Liver (tissue), 9 donors: Measurements from ENCODE around the gene MYO1C. TPM values are rescaled to one million over a fixed set of nuclear protein-coding genes. Genes with fewer than 3 reads are reported as not detected.
"Not testable (repeated sequence)": the region's sequence is repeated elsewhere in the genome, so short reads cannot be mapped to it uniquely, and the experiment has no call there.

Experiments used
- DNase-seq: peaks from one replicate; pipeline ENCODE4 v3.0.0-alpha.2; 2017; ENCODE audit warnings: low spot score
- H3K27ac ChIP-seq, 2 donors: one replicate each; pipeline ENCODE4 v1.7.0; 2013; ENCODE audit warnings: inconsistent platforms in 2 of 2, low read length in 2 of 2, control low read depth in 1 of 2, low read depth in 1 of 2, mild to moderate bottlenecking in 1 of 2
- H3K27me3 ChIP-seq, 4 donors: one replicate each; pipeline versions ENCODE4 v1.6.1 to v1.7.0; 2013; ENCODE audit warnings: low read length in 3 of 4, inconsistent platforms in 1 of 4, mild to moderate bottlenecking in 1 of 4, moderate library complexity in 1 of 4; ENCODE audit not compliant: control insufficient read depth in 4 of 4, insufficient read depth in 4 of 4
- H3K36me3 ChIP-seq, 4 donors: one replicate each; pipeline versions ENCODE4 v1.6.1 to v1.7.0; 2013; ENCODE audit warnings: low read length in 3 of 4, mild to moderate bottlenecking in 3 of 4, low read depth in 1 of 4, moderate library complexity in 1 of 4; ENCODE audit not compliant: control insufficient read depth in 4 of 4, insufficient read depth in 3 of 4
- H3K4me1 ChIP-seq, 4 donors: one replicate each; pipeline versions ENCODE4 v1.6.1 to v1.7.0; 2013; ENCODE audit warnings: low read length in 3 of 4, mild to moderate bottlenecking in 3 of 4, moderate library complexity in 1 of 4; ENCODE audit not compliant: control insufficient read depth in 4 of 4, insufficient read depth in 4 of 4
- H3K4me3 ChIP-seq, 3 donors: one replicate each; pipeline versions ENCODE4 v1.6.1 to v1.7.0; 2013; ENCODE audit warnings: low read length in 3 of 3, control low read depth in 1 of 3, low read depth in 1 of 3, mild to moderate bottlenecking in 1 of 3
- H3K9ac ChIP-seq, 2 donors: one replicate each; pipeline ENCODE4 v1.7.0; 2013; ENCODE audit warnings: low read length in 2 of 2, mild to moderate bottlenecking in 2 of 2, moderate library complexity in 2 of 2, control low read depth in 1 of 2, low read depth in 1 of 2
- H3K9me3 ChIP-seq, 4 donors: one replicate each; pipeline versions ENCODE4 v1.6.1 to v1.7.0; 2013; ENCODE audit warnings: low read length in 3 of 4; ENCODE audit not compliant: control insufficient read depth in 4 of 4
- CTCF ChIP-seq: fragments of 150-350 bp; IDR thresholded peaks from 2 replicates; pipeline ENCODE4 v1.5.1; 2017; ENCODE audit warnings: improper control_type of control experiment, low read depth, low read length; ENCODE audit not compliant: missing input control
- EGR1 ChIP-seq, 2 donors: IDR thresholded peaks; 2 replicates each; pipeline ENCODE4 v1.6.1; 2016 to 2018; ENCODE audit warnings: antibody characterized with exemption in 2 of 2, low read depth in 2 of 2
- FOXA1 ChIP-seq: IDR thresholded peaks from 2 replicates; pipeline ENCODE4 v1.6.1; 2016; ENCODE audit warnings: antibody characterized with exemption
- FOXA2 ChIP-seq: IDR thresholded peaks from 2 replicates; pipeline ENCODE4 v1.6.1; 2016; ENCODE audit warnings: antibody characterized with exemption
- GABPA ChIP-seq, 2 donors: IDR thresholded peaks in 1 of 2; conservative IDR thresholded peaks in 1 of 2; 2 replicates each; pipeline ENCODE4 v1.6.1; 2016; ENCODE audit warnings: antibody characterized with exemption in 2 of 2, mild to moderate bottlenecking in 1 of 2, moderate library complexity in 1 of 2
- HNF4A ChIP-seq, 2 donors: conservative IDR thresholded peaks; 2 replicates each; pipeline ENCODE4 v1.6.1; 2016; ENCODE audit warnings: antibody characterized with exemption in 2 of 2, mild to moderate bottlenecking in 2 of 2
- JUND ChIP-seq, 2 donors: IDR thresholded peaks; 2 replicates each; pipeline ENCODE4 v1.6.1; 2016; ENCODE audit warnings: antibody characterized with exemption in 2 of 2
- NR2F2 ChIP-seq: IDR thresholded peaks from 2 replicates; pipeline ENCODE4 v1.6.1; 2016; ENCODE audit warnings: antibody characterized with exemption
- RAD21 ChIP-seq, 2 donors: IDR thresholded peaks; 2 replicates each; pipeline ENCODE4 v1.6.1; 2016; ENCODE audit warnings: antibody characterized with exemption in 2 of 2, mild to moderate bottlenecking in 2 of 2
- REST ChIP-seq: IDR thresholded peaks from 2 replicates; pipeline ENCODE4 v1.6.1; 2016; ENCODE audit warnings: antibody characterized with exemption, mild to moderate bottlenecking
- RXRA ChIP-seq, 2 donors: IDR thresholded peaks; 2 replicates each; pipeline ENCODE4 v1.6.1; 2017 to 2018; ENCODE audit warnings: antibody characterized with exemption in 2 of 2, mild to moderate bottlenecking in 1 of 2
- SP1 ChIP-seq: IDR thresholded peaks from 2 replicates; pipeline ENCODE4 v1.6.1; 2018; ENCODE audit warnings: antibody characterized with exemption, mild to moderate bottlenecking
- TAF1 ChIP-seq: conservative IDR thresholded peaks from 2 replicates; pipeline ENCODE4 v1.6.1; 2016; ENCODE audit warnings: antibody characterized with exemption, mild to moderate bottlenecking
- ZBTB33 ChIP-seq: IDR thresholded peaks from 2 replicates; pipeline ENCODE4 v1.6.1; 2016; ENCODE audit warnings: antibody characterized with exemption
- WGBS: extraction: QIAGEN DNeasy Blood & Tissue Kit; methylation state at CpG from one replicate; pipeline ENCODE4 v1.1.7; 2013; 5-methylcytosine and 5-hydroxymethylcytosine counted together
- polyA plus RNA-seq, 2 donors: library from polyadenylated mRNA; stranded (reverse) in 1 of 2; unstranded in 1 of 2; fragments of 200-250 nt in 1 of 2; fragments of >200 nt in 1 of 2; fragmentation: Nextera tagmentation in 1 of 2; extraction: Ambion mirVana in 1 of 2; gene quantifications; one replicate each; pipeline versions ENCODE4 v1.2.1 to v1.2.3, GENCODE V29; 2013 to 2015
- total RNA-seq, 2 donors: library from RNA; depleted of rRNA; stranded (reverse); fragments of >200 nt; gene quantifications; one replicate each; pipeline ENCODE4 v1.2.3, GENCODE V29; 2014
- TF ChIP-seq, protein P1 (sequence below): IDR thresholded peaks from 2 replicates; pipeline ENCODE4 v1.6.1; 2016; ENCODE audit warnings: antibody characterized with exemption
- donor health status: healthy.
- donor health status: healthy.
- donor health status: healthy.
- donor health status: healthy.
- donor health status: healthy.

The MYO1C gene
- total and polyA plus RNA-seq, 4 donors = 20.3 to 61.7 (median 28.2) TPM

GRCh38 chr17:1449412-1449967 is 43.0 kb downstream of the MYO1C start (continued):
- TF ChIP-seq REST = no peak

DNA sequence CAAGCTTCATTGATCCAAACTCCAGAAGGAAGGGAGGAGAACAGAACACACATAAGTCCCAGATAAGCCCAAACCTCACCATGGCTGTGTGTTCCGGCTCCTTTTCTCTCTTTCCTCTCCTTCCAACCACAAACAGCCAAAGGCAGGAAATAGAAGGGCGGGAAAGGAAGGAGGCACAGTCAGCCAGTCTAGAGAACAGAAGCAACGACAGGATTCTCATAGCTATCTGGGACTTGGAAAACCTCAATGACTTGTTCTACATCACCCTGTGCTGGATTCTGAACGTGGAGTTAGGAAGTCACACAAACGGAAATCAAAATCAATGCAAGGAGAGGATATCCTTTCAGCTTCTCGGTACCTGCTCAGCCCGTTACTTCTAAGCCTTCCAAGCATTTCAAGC is 45.4 kb downstream of the MYO1C start:
- Histone ChIP-seq H3K9me3 (no peaks in the 10 kb centered on the region), H3K4me1 (peaks cover 0 to 5% (median 2%) of the 10 kb centered on the region in 4 donors), H3K4me3 (no peak overlapping the region), H3K36me3 (peaks cover 0 to 4% (median under 1%) of the 10 kb centered on the region in 4 donors), H3K27ac (peak overlapping the region in 1 of 2 donors; percentile 20), H3K27me3 (no peaks in the 10 kb centered on the region), H3K9ac (no peak overlapping the region)
- 69% methylated on average over 7 of the region's 7 CpGs for WGBS
- no peak for DNase-seq
- TF ChIP-seq NR2F2 = peak; percentile 36
- TF ChIP-seq FOXA1 = no peak

DNA sequence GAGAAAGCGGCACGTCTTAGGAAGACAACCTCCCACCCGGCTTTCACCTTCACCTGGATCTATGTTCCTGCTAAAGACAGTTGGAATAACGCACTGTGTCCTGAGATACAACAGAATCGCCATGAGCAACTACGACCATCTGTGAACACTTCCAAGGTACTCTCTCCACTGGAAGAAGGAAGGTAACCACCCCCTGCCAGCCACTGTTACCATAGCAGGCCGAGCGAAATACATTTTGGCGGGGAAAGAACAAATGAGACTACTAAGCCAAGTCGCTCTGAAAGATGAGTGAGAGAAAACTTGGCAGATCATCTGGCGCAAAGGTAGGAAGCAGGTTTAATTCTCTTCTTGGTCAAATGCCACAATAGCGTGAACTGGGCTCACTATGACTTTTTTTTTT is 46.3 kb downstream of the MYO1C start:
- Histone ChIP-seq H3K9me3 (no peaks in the 10 kb centered on the region), H3K4me3 (no peak overlapping the region), H3K4me1 (peaks cover 0 to 5% (median 0%) of the 10 kb centered on the region in 4 donors), H3K27ac (no peak overlapping the region), H3K36me3 (peaks cover 0 to 4% (median under 1%) of the 10 kb centered on the region in 4 donors), H3K27me3 (no peaks in the 10 kb centered on the region), H3K9ac (no peak overlapping the region)
- DNase-seq = no peak
- WGBS = 85% methylated on average over 12 of the region's 12 CpGs
- TF ChIP-seq FOXA1 (no peak), RXRA (IDR thresholded peaks at IDR 0.05) (no peak), HNF4A (conservative IDR thresholded peaks at IDR 0.05) (no peak), RAD21 (IDR thresholded peaks at IDR 0.05) (no peak), GABPA (IDR thresholded peaks at IDR 0.05 in 1 of 2, conservative IDR thresholded peaks at IDR 0.05 in 1 of 2) (no peak), REST (no peak), ZBTB33 (no peak), EGR1 (IDR thresholded peaks at IDR 0.05; ENCODE audit: low read depth in 2 of 2) (no peak), NR2F2 (no peak), TAF1 (no peak), SP1 (no peak), CTCF (no peak), FOXA2 (no peak), JUND (IDR thresholded peaks at IDR 0.05) (no peak)
- TF ChIP-seq, protein P1, sequence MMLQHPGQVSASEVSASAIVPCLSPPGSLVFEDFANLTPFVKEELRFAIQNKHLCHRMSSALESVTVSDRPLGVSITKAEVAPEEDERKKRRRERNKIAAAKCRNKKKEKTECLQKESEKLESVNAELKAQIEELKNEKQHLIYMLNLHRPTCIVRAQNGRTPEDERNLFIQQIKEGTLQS = no peak

- not testable (repeated sequence) for H3K36me3 ChIP-seq, H3K4me3 ChIP-seq, H3K27ac ChIP-seq, H3K4me1 ChIP-seq, H3K27me3 ChIP-seq, H3K9me3 ChIP-seq, H3K9ac ChIP-seq, DNase-seq
- 81% methylated on average over 4 of the region's 4 CpGs for WGBS
Observed at GRCh38 chr17:1445695-1446094, 46.8 kb downstream of the MYO1C start.
